HG02938 (cell line): Measurements from ENCODE around the gene CUTC.
A peak's percentile ranks its signal among the peaks of the same experiment; 100 is the strongest.
"Not testable (repeated sequence)": the region's sequence is repeated elsewhere in the genome, so short reads cannot be mapped to it uniquely, and the experiment has no call there.

ENCODE experiments used
- ATAC-seq: cut with Tn5 transposase; IDR thresholded peaks from one replicate; pipeline ENCODE4 v1.9.1; 2021; ENCODE audit warnings: mild to moderate bottlenecking, moderate library complexity; ENCODE audit not compliant: unreplicated experiment

The CUTC gene

GRCh38 chr10:99742254-99742653 is 10.2 kb downstream of the CUTC start:
- ATAC-seq = no peak

GRCh38 chr10:99742701-99743100 is 10.7 kb downstream of the CUTC start:
- no peak for ATAC-seq

GRCh38 chr10:99743841-99744240 is 11.8 kb downstream of the CUTC start:
- no peak for ATAC-seq

- ATAC-seq = not testable (repeated sequence)
Measured at GRCh38 chr10:99746166-99746565, 14.1 kb downstream of the CUTC start.

GRCh38 chr10:99748823-99749451 is 16.9 kb downstream of the CUTC start:
- no peak for ATAC-seq

GRCh38 chr10:99750641-99751040 is 18.6 kb downstream of the CUTC start:
- no peak for ATAC-seq

GRCh38 chr10:99754670-99755069 is 22.6 kb downstream of the CUTC start:
- ATAC-seq = no peak

GRCh38 chr10:99756159-99756558 is 24.1 kb downstream of the CUTC start:
- no peak for ATAC-seq

GRCh38 chr10:99758211-99758891 is 26.3 kb downstream of the CUTC start:
- ATAC-seq = no peak

- ATAC-seq = no peak
Measured at GRCh38 chr10:99760321-99760720, 28.3 kb downstream of the CUTC start.

- ATAC-seq = no peak
Measured at GRCh38 chr10:99761365-99761764, 29.3 kb downstream of the CUTC start.

- peak; percentile 19 for ATAC-seq
Measured at GRCh38 chr10:99765672-99766301, 33.8 kb downstream of the CUTC start.

- peak; percentile 87 for ATAC-seq
Measured at GRCh38 chr10:99766302-99766681, 34.3 kb downstream of the CUTC start.

GRCh38 chr10:99767901-99768300 is 35.9 kb downstream of the CUTC start:
- no peak for ATAC-seq

GRCh38 chr10:99768556-99768955 is 36.5 kb downstream of the CUTC start:
- no peak for ATAC-seq

- no peak for ATAC-seq
Measured at GRCh38 chr10:99769706-99770105, 37.7 kb downstream of the CUTC start.

- ATAC-seq = no peak
Measured at GRCh38 chr10:99770408-99771045, 38.5 kb downstream of the CUTC start.

- no peak for ATAC-seq
Measured at GRCh38 chr10:99775850-99776249, 43.8 kb downstream of the CUTC start.

GRCh38 chr10:99777918-99778714 is 46.1 kb downstream of the CUTC start:
- ATAC-seq = no peak

GRCh38 chr10:99779335-99779734 is 47.3 kb downstream of the CUTC start:
- ATAC-seq = no peak
